Measurements from ENCODE around the gene APOBEC2. TPM values are rescaled to one million over a fixed set of nuclear protein-coding genes. Genes with fewer than 3 reads are reported as not detected.

Gene APOBEC2
- total and polyA plus RNA-seq, 2 donors (not counting 1 experiment from before 2014, with no cell fraction given) = not detected

DNA sequence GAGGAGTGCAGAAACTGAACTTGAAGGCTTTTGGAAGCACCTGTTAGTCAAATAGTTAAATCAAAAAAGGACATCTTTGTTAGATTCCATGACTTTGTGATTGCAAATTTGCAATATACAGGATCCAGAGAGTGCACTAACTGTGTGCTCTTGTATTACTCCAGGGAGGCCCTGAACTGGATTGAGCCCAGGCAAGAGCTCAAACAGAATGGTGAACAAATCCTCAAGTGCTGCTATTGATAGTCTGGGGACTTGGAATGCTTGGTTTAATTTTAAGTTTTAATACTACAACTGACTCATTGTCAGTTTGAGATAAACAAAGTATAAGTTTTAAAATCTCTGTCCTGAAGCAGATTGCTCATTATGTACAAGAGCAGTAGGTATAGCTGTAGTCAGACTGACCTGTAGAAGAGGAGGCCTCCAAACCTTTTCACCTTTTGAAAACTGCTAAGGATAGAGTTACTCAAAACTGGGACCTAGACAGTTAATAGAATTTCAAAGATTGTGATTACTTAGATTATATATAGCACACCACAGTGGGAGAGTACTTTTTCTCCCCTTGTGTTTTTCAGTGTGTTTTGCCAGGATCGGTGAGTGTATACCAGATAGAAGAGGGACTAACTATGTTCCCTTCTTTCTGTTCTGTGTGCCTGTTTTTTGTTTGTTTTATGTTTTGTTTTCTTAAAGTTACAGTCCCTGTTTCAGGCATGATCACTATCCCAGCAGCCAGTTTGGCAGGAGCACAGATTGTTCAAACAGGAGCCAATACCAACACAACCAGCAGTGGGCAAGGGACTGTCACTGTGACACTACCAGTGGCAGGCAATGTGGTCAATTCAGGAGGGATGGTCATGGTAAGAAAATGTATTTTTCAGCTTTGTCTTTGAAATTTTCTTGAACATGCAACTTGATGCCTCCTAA lies 38.1 kb downstream of the APOBEC2 start:
- Mint-ChIP-seq H3K27ac (no peak overlapping the region), H3K4me3 (no peak overlapping the region), H3K4me1 (no peaks in the 10 kb centered on the region), H3K9me3 (ENCODE audit: insufficient read depth) (no peaks in the 10 kb centered on the region), H3K27me3 (no peaks in the 10 kb centered on the region)
- peaks cover 14% of the 10 kb centered on the region for H4K20me1 ChIP-seq (ENCODE audit: control insufficient read depth, insufficient read depth, low read length, poor library complexity, severe bottlenecking)
- DNase-seq (no peak), ATAC-seq (ENCODE audit: low read depth) (no peak)
- TF ChIP-seq EZH2 (IDR thresholded peaks at IDR 0.05; ENCODE audit: borderline replicate concordance, insufficient read depth, low read depth, low read length, poor library complexity, severe bottlenecking) = no peak
- TF ChIP-seq, protein P1, sequence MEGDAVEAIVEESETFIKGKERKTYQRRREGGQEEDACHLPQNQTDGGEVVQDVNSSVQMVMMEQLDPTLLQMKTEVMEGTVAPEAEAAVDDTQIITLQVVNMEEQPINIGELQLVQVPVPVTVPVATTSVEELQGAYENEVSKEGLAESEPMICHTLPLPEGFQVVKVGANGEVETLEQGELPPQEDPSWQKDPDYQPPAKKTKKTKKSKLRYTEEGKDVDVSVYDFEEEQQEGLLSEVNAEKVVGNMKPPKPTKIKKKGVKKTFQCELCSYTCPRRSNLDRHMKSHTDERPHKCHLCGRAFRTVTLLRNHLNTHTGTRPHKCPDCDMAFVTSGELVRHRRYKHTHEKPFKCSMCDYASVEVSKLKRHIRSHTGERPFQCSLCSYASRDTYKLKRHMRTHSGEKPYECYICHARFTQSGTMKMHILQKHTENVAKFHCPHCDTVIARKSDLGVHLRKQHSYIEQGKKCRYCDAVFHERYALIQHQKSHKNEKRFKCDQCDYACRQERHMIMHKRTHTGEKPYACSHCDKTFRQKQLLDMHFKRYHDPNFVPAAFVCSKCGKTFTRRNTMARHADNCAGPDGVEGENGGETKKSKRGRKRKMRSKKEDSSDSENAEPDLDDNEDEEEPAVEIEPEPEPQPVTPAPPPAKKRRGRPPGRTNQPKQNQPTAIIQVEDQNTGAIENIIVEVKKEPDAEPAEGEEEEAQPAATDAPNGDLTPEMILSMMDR (IDR thresholded peaks at IDR 0.05) = no peak
- H3K4me3 ChIP-seq (ENCODE audit: control extremely low read depth in 1 of 5, extremely low read depth in 1 of 5, insufficient read depth in 1 of 5, low read depth in 2 of 5, low read length in 4 of 5) = no peak overlapping the region
- H3K9ac ChIP-seq (ENCODE audit: low read length) = no peak overlapping the region
- H3K4me1 ChIP-seq (ENCODE audit: control insufficient read depth in 2 of 2, insufficient read depth in 2 of 2, low read length in 2 of 2) = no peaks in the 10 kb centered on the region
- CTCF ChIA-PET = interaction anchor here (0.7 to 2.7 kb wide), 8 partner anchors 11 to 258 kb away, joined by 3 to 16 read pairs (median 4); no protein-coding TSS in a partner anchor
- peaks cover 9 to 84% of the 10 kb centered on the region in 2 experiments for H3K36me3 ChIP-seq (replicated peaks in 1 of 2; ENCODE audit: control extremely low read depth in 1 of 2, control insufficient read depth in 1 of 2, extremely low read depth in 1 of 2, insufficient read depth in 2 of 2, low read length in 1 of 2)
- H3K9me3 ChIP-seq (ENCODE audit: control extremely low read depth in 1 of 3, control insufficient read depth in 2 of 3, insufficient read depth in 1 of 3, low read length in 2 of 3) = no peaks in the 10 kb centered on the region
- H3K4me2 ChIP-seq (replicated peaks; ENCODE audit: low read depth, low read length, poor library complexity, severe bottlenecking) = no peak overlapping the region
- peaks cover 3% of the 10 kb centered on the region for H3K79me2 ChIP-seq (ENCODE audit: control insufficient read depth, insufficient read depth, low read length)
- no peak overlapping the region for H3K27ac ChIP-seq (ENCODE audit: low read length in 2 of 2)
- intact Hi-C loops (cut with micrococcal nuclease) = no loop called here
- H3K27me3 ChIP-seq (replicated peaks in 1 of 4; ENCODE audit: control extremely low read depth in 1 of 4, control insufficient read depth in 3 of 4, insufficient read depth in 4 of 4, low read length in 3 of 4) = no peaks in the 10 kb centered on the region
- no peak overlapping the region for H2AFZ ChIP-seq (ENCODE audit: insufficient read depth, low read depth, low read length, poor library complexity, severe bottlenecking)
- no CpG with 5 or more reads among the region's 1 CpG for WGBS (ENCODE audit: insufficient coverage)
- POLR2A ChIA-PET = no interaction called here
